SK-N-DZ (cell line): ENCODE data around the gene LRP1B.

Experiments used
- DNase-seq: peaks from one replicate; pipeline ENCODE4 v3.0.0-alpha.2; 2015; ENCODE audit warnings: low spot score

The LRP1B gene

DNA sequence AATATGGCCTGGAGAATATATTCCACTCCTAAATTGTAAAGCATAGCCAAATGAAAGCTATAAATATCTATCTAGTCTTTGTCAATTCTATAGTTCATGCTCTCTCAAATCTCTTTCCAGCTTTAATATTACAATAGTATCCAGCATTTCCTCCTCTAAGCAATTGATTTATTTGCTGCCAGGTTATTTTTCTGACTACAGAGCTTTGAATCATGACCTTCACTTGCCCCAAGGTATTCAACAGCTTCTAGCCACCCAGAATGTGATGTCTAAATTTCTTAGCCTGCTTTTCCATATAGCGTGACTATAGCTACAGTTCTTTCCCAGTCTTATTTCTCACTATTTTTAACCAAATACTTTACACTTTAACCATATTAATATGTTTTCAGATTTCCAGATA lies 1287.6 kb downstream of the LRP1B start:
- DNase-seq, result no peak

DNA sequence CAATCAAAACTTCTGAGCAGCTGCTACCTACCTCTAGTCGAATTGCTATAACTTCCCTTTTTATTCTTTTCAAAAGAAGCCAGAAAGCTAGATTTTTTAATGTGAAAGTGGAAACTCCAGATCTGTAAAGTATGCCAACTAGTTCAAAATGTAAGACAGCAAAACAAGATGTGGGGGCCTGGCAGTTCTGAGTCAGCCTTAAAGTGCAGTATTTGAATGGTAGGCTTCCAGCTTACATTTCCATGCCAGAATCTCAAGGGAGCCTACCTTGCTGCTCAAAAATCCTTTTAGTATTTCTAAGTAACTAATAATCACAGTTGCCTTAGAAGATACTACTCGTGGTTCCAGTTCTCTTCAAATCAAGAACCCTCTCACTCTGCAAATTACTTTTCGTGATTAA lies 1288.7 kb downstream of the LRP1B start:
- no peak for DNase-seq

DNA sequence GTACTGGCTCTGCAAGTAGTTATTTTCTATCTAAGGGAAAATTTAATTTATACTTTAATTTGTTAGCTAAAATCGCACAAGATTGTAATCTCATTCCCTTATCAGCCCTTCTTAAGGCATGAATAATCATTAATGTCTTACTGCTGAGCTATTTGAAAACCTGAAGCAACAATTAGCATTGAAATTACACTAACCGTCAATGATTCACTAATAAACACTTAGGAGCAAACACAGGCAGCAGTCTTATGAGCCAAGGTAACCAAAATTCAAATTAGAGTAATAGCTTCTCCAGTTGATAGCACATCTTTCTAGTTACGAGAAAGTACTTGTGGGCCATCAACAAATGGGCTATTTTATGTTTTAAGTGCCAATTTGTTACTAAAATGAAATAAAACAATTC lies 1289.7 kb downstream of the LRP1B start:
- DNase-seq, result no peak

DNA sequence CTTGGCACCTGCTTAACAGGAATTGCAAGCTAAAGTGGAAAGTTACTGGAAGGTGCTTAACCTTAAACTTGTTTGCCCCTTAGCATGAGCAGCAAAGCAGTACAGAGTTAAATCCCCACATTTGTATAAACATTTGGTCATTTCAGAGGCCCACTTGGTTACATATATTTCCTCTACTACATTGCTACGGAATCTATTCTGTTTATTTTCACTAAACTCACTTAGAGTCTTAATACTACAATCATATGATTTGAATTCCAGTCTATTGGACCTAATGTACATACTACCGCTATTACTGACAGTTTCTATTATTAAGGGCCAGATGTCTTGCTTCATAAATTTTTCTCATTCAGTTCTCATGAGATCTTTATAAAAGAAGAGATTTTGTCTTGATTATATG lies 1294.0 kb downstream of the LRP1B start:
- DNase-seq, result no peak

DNA sequence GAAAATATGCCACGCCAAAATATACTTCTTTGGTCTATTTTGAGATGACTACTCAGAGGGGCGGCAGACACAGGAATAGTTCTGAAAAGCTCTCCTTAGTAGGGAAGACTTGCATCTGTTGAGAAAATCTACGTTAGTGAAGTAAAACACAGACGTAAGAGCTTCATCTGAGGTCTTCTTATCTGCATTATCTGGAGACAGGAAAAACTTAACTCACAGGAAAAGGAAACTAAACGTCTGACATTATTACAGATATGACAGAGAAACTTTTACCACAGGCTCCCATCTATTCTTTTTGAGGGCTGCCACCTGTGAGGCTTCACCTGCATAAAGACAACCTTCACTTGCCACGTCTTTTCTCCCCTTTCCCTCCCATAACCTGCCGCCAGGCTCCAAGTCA lies 1295.7 kb downstream of the LRP1B start:
- DNase-seq, result no peak

DNA sequence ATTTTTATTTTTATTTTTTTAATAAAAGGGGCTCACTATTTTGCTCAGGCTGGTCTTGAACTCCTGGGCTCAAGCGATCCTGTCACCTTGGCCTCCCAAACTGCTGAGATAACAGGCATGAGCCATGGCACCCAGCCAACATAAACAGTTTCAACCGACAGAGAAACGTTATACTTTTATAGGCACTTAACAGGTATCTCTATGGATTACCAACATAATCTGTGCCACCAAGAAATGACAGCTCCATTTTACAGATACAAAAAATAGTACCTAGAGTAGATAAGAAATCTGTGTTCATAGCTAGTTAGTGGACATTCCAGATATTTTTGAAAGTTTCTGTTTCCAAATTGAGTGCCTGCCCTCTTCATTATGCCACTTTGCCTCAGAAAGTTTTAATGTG lies 1316.7 kb downstream of the LRP1B start:
- DNase-seq, result no peak

DNA sequence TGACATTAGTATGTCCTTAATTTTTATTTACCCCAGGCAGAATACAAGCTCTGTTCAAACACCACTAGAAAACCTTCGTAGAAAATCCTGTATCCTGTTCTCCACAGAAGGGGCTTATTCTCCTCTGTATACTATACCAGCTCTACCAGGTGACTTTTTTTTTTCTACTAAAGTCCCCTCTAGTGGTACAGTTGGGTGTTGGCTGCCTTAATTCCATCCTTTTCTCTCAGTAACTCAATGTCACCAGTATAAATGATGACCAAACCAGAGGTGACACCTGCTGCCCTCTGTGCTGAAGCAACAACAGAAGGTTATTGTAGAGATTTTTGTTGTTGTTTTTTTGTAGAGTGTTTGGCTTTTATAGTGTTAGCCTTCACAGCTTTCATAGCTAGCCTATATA lies 1322.0 kb downstream of the LRP1B start:
- DNase-seq, result peak; percentile 18

DNA sequence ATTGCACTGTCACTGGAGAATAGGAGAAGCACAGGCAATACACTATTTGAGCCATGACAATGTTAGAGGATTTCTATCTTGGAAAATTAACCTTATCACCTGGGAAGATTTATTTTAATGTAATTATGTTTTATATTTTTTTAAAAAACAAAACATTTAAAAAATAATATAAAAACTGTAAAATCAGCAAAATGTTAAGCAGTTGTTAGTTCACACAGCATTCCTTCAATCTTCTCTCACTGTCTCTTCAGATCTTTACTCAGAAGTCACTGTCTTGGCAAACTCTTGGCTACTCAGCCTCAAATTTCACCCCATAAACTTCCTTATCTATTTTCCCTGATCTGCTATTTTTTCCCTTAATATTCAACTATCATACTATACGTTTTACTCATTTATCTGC lies 1322.6 kb downstream of the LRP1B start:
- no peak for DNase-seq

DNA sequence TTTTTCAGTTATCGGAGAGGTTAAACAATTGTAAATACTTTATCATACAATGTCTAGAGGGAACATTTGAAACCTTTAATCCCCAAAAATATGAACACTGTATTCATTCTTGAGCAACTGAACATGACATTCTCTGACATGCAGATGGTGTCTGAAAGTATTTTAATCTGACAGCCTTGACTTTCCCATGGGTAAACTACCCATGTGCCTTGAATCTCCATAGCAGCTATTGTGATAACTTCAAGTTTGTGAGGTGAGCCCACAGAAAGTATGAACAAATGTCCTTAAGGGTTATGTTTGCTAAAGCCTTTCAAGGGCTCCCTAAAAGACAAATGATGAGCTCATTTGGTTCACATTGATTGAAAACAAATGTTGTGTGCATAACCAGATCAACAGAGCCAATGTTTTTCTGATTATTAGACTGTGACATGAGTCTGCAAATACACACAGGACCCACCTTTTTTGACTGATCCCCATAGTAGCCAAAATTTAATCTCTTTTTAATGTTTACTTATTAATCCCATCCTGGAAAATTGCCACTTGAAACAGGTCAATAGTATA lies 1326.0 kb downstream of the LRP1B start:
- peak; percentile 21 for DNase-seq

DNA sequence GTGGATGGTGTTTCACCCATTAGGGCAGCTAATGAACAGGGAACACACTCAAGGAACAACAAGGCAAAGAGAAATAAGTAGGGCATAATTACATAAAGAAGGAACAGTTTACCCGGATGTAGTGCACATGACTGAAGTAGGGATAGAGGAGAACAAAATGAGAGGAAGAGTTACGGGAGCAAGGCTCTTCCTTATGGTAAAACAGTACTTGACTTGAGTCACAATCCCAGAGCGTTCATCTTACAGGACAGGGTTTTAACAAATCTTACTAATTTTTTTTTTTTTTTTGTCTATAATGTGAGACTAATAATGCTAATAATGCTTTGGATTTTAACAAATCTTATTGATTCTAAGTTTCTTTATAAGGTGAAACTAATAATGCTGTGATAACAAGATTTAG lies 1329.5 kb downstream of the LRP1B start:
- DNase-seq, result no peak

DNA sequence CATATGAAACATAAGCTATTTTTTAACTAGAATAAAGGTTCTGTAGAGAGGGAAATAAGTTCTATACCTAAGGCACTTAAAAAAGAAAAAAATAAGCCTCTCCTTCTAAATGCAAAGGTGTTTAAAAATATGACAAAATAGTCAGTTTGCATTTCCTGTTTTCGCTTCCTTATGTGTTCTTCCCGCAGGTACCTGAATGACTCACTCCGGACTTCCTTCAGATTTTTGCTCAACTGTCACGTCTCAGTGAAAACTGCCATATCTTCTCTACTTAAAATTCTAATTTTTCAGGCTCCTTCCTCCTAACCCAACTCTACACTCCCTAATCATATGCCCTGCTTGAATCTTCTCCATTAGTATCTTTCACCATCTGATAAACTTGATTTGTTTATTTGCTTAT lies 1333.1 kb downstream of the LRP1B start:
- DNase-seq, result no peak

DNA sequence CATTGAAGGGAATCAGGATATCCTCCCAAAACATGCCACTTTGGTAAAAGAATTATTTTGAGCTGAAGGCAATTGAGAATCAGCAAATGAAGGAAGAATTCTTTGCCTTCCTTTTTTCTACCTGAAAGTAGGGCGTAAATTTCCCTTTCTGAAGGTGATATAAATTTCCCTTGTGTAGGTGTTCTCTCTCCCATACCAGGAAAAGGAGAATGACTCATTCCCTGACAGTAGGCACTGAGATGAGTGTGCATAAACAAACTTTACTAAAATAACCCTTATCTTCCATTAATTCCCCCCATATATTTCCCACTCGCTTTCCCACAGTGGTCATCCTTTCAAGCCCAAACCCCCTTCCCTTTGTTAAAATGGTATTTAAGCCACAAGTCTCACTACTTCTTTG lies 1339.0 kb downstream of the LRP1B start:
- DNase-seq, result no peak

DNA sequence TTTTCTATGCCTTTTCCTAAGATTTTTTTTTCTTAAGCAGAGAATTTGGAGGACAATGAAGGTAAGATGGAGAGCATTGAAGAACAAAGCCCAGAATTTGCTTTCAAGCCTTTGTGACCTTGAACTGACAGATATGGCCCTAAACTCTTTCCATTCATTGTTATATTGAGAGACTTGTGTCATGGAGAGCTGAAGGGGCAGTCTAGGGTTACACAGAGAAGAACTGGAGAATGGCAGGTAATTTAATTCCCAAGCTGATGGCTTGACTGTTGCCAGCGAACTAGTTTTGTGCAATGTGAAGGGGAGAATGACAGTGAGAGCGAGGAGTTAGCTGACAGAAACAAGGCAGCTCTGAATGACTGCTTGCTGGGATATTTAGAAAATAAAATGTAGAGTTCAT lies 1344.2 kb downstream of the LRP1B start:
- peak; percentile 81 for DNase-seq

DNA sequence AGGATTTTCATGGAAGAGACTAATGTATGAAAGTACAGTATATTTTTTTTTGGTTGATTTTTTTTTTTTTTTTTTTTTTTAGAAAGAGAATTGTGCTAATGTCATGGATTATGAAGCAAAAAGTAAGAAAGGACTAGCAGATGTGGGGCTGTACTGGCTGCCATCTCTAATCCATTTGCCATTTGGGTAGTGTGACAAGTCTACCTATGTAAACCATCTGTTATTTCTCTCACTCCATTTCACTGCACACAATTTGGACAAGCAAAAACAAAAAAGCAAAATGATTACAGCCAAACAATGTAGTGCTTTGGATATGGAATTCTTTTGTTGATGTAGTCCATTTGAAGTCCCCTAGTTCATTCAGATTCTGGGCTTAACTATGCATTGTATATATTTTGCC lies 1355.4 kb downstream of the LRP1B start:
- no peak for DNase-seq

DNA sequence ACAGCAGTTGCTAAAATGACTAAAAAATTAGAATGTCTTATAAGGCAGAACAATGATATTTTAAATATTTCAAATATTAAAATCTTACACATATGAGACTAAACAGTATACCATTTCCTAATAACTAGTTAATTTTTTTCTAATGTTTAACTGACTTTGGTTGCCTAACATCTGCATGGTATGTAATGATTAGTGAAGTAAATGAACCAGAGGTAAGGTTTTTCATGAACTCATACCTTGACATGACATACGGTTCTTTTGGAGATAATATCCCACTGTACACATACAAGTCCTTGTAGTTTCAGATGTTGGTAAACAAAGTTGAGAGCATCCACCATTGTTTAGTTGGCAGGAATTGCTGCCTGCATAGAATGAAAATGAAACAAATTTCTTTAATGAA lies 1360.2 kb downstream of the LRP1B start:
- no peak for DNase-seq

DNA sequence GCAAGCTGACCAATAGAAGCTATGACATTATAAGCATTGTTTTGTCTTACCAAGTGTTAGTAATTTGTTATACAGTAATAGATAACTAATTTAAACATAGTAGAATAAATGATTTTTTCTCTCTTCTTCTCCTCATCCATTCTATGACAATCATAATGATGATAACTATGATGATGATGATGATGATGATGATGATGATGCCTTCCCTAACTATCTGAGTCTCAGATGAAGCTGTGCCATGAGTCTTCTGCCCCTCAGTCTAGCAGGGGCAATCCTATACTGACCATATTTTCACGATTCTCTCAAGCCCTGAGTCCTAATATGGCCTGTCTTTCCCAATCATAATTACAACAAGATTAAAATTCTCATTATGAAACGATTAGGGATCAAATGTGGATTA lies 1369.0 kb downstream of the LRP1B start:
- DNase-seq, result no peak

DNA sequence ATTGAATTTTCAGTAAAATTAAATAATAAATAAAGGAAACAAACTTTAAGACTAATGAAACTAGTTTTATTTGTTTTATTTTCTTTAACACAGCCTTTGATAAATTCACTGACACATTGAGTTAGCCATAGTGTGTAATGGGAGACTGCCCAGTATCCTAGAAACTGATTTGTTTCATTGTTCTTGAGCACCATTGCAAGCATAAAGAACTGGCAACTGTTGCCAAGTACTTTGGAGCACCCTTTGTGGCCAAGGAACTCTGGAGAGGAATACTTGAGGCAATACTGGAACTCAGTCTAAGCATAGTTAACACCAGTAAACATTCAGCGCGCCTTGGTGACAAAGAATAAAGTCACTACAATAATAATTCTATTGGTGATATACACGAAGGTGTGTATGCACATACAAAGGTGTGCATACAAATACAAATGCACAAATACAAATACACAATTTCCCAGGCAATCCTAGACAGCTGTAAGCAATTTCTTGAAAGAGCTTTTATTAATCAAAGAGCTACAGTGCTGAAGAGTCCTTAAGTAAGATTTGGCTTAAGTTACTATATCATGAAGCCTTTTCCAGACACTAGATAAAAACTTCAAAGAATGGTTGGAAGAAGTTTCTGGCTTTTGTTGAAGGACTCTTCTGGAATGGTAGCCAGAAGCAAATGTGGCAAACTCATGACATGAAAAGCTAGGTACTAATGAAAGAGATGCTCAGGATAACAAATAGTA lies 1371.2 kb downstream of the LRP1B start:
- DNase-seq, result no peak

DNA sequence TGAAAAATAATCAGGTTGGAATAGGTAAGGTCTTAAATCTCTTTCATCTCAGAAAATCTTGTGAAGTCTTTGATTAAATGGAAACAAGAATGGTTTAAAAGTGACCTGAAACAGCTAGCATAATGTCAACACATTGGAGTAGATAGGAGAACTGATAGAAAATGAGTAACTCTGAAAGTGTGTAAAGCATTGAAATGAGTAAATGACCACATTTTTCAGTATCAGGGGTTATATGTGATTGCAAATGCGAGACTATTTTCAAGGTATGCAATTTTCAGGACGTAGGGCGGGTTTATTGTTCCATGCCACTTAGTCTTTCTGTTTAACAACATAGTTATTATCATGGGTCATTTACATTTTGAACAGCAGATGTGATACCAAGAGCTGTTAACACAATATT lies 1383.2 kb downstream of the LRP1B start:
- DNase-seq, result no peak

DNA sequence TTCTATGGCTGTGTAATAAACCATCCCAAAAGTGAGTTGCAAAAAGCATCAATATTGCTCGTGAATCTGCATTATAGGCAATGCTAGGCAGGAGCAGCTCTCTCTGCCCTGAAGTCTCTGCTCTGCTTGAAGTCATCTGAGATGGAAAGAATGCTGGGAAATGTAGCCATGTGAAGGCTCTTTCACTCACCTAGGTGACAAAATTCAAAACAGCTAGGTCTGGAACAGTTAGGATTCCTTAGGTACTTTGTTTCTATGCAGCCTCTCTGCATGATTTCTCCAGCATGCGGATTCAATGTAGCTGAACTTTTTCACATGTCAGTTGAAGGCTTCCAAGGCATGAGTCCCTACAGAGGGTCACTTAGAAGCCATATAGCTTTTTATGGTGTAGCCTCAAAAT lies 1383.7 kb downstream of the LRP1B start:
- no peak for DNase-seq

DNA sequence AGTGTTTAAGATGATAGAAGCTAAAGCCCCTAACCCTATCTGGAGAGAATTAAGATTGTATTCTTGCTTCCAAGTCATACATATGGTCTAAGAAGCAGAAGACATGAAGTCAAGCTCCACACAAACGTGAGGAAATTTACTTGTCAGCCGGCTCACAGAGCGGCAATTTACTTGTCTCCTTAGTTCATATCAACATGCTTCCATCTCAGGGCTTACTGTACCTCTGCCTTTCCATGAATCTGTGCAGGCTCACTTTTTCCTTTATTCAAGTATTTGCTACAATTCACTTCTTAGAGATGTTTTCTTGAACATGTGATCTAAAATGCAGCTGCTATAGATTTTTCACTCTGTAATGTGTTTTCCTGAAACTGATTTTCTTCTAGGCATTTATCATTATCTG lies 1386.4 kb downstream of the LRP1B start:
- no peak for DNase-seq

DNA sequence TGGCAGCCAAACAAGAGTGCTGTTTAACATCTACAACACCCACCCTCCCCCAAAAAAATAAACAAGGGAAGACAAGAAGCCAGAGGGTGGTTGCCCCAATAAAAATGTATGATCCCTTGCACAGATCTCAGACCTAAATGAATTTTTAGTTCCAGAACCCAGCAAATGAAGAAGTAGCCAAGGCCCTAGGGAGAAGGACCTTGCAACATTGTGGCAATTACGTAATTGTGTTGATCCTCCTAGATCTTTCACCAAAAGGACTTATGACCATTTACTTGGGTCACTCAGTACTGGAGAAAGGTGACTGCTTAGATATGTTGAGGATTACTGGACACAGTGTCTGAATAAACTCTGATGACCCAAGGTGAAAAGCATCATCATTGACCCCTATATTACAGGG lies 1393.8 kb downstream of the LRP1B start:
- DNase-seq, result no peak

DNA sequence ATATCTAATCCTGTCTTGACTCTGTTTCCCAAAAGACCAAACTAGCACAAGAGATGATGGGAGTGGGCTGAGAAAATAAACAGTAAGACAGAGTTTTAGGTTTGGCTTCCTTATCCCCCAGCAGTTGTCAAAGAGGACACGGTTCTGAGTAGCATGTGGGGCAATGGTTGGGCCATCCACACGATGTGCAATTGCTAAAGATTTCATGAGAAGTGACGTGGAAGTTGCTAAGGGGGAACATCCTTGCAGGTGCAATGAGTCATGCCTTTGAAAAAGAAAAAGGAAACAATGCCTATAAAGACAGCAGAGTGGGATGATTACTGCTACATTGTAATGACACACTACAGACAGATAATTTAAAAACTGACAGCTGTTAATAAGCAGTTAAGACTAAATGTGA lies 1395.8 kb downstream of the LRP1B start:
- DNase-seq, result no peak

DNA sequence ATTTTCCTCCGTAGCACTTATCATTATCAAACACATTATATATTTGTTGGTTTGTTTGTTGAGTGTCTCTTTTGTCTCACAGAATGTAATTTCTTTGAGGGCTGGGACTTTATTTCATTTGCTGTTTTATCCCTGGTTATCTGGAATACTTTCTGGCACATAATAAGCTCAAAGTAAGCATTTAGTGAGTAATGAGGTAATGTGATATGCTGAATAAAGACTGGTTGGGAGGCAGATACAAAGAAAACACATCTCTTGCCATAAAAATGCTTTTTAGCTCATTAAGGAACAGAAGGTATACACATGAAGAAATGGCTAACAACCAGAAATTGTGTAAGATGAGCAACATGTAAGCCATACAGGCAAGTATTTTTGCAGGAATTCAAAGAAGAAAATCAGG lies 1411.8 kb downstream of the LRP1B start:
- peak; percentile 54 for DNase-seq

DNA sequence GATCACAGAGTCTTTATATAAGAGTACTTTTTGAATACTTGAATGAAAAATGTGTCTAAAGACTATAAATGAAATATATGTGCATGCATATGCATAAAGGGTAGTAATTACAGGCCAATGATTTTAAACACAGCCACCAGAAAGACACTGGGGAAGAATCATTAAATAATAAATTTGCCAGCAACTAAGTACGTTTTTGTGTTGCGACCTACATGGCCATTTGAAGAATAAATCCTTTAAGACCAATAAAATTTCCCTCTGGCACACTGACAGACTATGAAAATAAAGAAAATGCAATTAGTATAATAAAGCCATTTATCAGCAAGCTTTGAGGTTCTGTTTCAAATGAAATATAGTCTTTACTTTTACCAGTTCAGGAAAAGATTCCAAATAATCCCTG lies 1413.3 kb downstream of the LRP1B start:
- DNase-seq, result no peak
